Activated CD4-positive, alpha-beta T cell treated with anti-CD3 and anti-CD28 coated beads, Interleukin-2, Interleukin-6, amounts not matched to agents 100 ng/mL and 50 ng/mL, durations not matched to agents 16 hours and 8 hours (primary cell): ENCODE results near the gene TNS1.
A peak's percentile ranks its signal among the peaks of the same experiment; 100 is the strongest.

Source experiments
- DNase-seq: peaks from one replicate; pipeline ENCODE4 v3.0.0-alpha.2; 2020

The TNS1 gene

DNA sequence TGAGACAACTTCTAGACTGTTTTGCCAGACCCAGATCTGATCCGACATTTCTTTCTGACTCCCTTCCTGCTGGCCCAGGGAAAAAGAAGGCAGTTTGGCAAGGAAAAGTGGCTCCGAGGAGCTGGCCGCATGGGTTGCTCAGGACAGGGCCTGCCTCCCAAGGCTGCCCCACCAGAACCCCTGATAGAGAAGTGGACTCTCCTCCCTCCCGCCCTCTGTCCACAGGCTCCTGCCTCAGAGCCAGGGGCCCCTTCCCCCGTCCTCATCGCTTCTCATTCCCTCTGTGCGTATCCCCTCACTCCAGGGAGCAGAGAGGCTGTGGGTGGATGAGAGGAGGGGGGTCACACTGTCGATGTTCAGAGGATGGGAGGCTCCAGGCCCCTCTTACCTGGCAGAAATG, 110.2 kb downstream of the TNS1 start:
- DNase-seq: no peak

GRCh38 chr2:217890445-217890844, 112.3 kb downstream of the TNS1 start:
- no peak for DNase-seq

DNA sequence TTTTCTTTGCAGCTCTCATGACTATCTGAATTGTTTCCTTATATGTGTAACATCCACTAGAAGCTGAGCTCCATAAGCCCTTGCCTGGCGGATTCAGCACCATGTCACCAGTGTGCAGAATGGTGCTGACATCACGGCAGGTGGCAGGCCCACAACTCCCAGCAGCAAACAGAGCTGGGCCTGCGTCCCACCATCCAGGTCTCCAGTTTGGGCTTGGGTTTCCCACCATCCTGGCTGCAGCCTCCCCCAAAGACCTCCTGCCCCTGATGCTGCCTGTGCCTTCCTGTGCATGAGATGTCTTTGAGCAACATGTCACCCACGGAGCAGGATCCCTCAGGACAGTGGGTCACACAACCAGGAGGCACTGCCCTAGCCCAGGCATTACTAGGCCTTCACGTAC, 113.1 kb downstream of the TNS1 start:
- no peak for DNase-seq

- no peak for DNase-seq
Observed at GRCh38 chr2:217887841-217888701, 114.7 kb downstream of the TNS1 start.

DNA sequence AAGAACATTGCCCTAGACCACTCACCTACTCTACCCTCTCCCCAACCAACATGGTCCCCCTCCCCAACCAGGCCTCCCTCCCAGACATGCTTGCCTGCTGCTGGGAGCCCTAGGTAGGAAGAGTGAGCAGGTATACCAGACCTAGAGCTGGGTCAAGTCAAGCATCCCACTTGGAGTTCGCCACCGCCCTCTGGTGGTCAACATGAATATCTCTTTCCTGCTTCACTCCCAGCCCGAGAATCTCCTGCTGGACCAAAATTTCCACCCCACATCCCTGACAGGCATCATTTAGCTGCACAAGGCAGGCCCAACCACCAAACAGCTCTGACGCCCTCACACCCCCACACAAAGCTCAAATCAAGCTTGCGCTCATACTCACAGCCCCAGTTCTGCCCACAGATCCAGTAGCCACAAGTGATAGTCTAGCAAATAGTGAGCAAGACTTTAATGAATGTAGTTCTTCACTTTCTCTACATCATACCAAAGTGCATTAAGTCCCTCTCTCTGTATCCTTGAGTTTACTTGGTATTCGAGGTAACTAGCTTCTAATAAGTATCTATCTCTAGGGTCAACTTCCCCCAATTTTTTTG, 116.0 kb downstream of the TNS1 start:
- peak; percentile 68 for DNase-seq

GRCh38 chr2:217886091-217886490, 116.7 kb downstream of the TNS1 start:
- DNase-seq: no peak

DNA sequence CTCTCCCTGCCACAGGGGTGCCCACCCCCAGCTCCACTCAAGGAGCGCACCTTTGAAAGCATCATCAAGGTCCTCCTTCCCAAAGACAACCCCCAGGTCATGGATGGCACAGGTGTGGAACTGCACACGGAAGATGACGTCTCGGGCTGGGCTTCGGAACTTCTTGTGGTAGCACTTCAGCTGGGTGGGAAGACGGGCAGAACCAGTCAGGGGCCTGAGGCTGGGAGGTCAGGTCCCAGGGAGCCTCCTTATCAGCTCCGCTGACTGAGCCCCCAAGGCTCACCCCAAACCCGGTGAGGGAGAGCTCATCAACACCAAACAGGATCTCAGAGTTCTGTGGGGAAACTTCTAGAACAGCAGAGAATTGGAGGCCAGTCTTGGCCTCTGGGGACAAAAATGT, 117.8 kb downstream of the TNS1 start:
- no peak for DNase-seq

GRCh38 chr2:217880891-217881290, 121.9 kb downstream of the TNS1 start:
- no peak for DNase-seq

GRCh38 chr2:217880287-217880889, 122.4 kb downstream of the TNS1 start:
- no peak for DNase-seq

DNA sequence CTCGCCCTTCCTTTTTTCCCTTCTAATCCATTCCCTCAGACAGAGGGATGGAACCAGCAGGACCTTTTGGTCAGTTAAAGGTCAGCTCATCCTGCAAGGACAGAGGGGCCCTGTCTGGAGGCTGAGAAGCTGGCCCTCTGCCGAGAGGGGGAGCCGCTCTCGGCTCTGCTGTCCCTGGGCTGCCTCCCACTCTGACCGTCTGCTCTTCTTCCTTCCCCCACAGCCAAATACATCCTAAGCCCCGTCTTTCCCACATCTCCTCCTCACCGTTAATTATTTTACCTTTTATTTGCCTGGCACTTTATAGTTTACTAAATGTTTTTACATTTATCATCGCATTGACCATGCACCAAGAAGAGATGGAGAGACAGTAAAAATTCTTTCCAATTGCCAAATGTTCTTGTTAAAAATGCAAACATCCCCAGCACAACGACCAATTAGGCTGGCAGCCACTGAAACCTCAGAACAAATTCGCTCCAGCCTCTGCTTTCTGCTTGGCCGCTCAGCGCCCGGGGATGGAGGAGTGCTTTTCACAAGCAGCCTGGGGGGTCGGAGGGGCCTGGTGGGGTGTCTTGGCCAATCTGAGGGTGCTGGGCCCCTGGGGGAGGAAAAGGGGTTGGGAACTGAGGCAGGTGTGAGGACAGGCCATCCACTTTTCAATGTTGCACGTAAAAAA, 123.7 kb downstream of the TNS1 start:
- DNase-seq: no peak

DNA sequence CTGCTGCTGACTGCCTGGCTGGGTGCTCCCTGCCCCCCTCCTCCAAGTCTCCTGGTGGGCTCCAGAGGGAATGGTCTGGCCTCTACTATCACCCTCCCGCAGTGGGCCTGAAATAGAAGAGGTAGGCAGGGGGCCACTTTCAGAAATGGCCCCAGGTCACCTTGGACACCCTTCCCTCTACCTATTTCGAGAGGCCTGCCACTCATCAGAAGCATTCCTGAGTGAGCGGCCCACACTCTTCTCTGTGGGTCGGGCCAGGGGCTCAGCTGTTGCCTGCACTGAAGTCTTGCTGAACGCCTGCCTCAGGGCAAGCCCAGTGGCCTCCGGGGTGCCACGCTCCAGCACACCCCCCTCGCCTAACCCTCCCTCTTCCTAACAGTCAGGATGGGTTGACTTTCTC, 124.9 kb downstream of the TNS1 start:
- DNase-seq: no peak

DNA sequence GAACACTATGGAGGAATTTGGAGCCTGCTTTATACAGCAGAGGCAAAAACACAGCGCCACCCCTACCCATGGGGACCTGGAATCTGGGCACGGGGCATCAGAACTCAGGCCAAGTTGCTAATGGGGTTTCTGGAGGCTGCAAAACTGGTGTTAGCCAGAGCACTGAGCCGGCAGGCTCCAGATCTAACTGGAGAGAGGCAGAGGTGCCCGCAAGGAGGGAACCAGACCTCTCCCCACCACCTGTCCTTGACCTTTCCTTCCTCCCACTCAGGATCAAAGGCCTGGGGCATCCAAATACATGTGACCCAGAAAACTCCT, 126.6 kb downstream of the TNS1 start:
- no peak for DNase-seq

- DNase-seq: no peak
Observed at GRCh38 chr2:217875556-217876252, 127.1 kb downstream of the TNS1 start.

DNA sequence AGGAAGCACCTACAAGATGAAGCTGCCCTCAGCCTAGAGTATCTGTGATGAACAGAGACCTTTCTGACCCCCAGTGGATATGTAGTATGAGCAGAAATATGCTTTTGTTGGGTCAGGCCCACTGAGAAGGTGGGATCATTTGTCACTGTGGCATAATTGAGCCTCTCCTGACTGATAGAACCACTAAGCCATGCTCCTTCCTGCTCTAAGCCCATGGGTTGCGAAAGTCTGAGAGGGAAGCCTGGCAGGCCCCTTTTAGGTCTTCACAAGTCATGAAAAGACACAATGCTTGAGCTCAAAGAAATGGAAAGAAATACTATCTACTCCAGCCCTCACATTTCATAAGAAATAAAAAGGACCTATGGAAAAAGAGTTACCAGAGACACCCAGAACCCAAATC, 127.7 kb downstream of the TNS1 start:
- no peak for DNase-seq

- DNase-seq: no peak
Observed at GRCh38 chr2:217873371-217873770, 129.4 kb downstream of the TNS1 start.

GRCh38 chr2:217872319-217872718, 130.5 kb downstream of the TNS1 start:
- no peak for DNase-seq

DNA sequence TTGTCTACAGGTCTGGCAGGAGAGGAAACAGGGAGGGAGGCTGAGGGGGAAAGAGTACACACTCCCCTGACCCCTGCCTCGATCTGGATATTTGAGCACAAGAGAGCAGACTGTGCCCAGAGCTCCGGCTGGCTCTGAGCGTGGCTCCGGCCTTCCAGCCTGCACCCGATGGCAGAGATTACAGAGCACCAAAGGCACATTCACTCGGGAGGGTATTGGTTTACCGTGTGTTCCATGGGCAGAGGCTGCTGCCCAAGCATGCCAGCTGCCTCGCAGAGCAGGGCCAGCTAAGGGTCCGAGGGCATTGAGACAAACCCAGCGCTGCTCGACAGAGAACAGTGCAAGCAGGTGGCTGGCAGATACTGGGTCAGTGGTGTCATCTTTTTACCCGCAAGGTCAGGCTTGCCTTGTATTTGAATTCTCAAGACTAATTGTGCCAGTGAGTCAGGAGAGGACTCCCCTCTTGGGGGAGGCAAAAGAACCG, 132.2 kb downstream of the TNS1 start:
- DNase-seq: no peak

- DNase-seq: no peak
Observed at GRCh38 chr2:217868911-217869334, 133.9 kb downstream of the TNS1 start.

- DNase-seq: no peak
Observed at GRCh38 chr2:217868265-217868892, 134.4 kb downstream of the TNS1 start.

DNA sequence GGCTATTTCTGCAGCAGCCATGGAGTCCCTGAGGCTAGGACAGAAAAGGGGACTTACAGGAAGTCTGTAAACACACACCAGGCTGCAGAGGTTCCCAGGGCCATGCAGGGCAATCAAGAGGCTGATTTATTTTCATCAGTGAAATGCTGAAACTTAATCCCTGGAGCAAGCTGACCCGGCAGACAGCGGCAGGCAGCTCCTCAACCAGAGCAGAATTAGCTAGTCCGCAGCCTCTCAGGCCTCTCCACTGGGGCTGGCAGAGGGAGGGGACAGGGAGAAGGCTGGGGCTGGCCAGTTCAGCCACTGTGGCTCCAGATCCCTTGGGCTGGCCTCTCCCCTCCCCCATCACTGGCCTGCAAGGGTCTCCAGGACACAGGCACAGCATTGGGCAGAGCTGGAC, 136.3 kb downstream of the TNS1 start:
- no peak for DNase-seq

DNA sequence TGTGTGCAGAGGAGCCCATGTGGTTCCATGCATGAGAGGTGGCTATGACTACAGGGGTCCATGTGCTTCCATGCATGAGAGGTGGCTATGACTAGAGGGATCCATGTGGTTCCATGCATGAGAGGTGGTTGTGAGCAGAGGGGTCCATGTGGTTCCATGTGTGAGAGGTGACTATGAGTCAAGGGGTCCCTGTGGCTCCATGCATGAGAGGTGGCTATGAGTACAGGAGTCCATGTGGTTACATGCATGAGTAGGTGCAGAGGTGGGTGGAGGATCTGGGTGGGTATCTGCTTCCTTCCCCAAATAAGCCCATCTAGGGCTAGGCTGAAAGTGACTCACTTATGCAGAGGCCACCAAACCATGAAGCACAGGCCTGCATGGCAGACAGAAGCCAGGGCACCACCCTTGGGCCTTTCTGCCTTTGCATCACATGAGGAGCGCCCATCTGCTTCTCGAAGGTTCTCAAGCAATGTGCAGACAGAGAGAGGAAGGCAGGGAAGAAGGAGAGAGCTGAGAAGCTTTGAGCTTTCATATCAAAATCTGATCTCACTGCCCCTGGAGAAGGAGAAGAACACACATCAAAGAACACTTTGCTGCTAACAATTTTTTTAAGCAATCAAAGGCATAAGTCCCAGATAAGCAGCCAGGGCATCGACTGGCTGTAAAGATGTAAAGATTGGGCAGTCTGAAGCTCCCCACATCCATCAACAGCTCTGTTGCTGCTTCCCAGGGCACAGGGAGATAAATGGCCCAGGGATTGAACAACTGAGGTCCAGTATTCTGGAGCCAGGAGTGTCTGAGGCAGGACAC, 137.6 kb downstream of the TNS1 start:
- no peak for DNase-seq

- DNase-seq: no peak
Observed at GRCh38 chr2:217863883-217864282, 138.9 kb downstream of the TNS1 start.
